Epithelial cell of proximal tubule (primary cell): ENCODE measurements around the gene CCDC134. TPM values are rescaled to one million over a fixed set of nuclear protein-coding genes. Genes with fewer than 3 reads are reported as not detected.

Experiments
- DNase-seq: peaks from one replicate; pipeline ENCODE4 v3.0.0-alpha.2; 2011; ENCODE audit warnings: low read depth
- H3K4me3 ChIP-seq: 2 replicates; pipeline ENCODE4 v1.5.1; 2011; ENCODE audit warnings: low read depth, mild to moderate bottlenecking, low read length
- CTCF ChIP-seq: conservative IDR thresholded peaks from 2 replicates; pipeline ENCODE4 v1.5.1; 2012; ENCODE audit warnings: low read depth, mild to moderate bottlenecking, low read length
- total RNA-seq: library from RNA; depleted of rRNA; stranded (reverse); fragments of >200 nt; gene quantifications from 2 replicates; pipeline ENCODE4 v1.2.3, GENCODE V29; 2015

The CCDC134 gene
- total RNA-seq, 1 donor from 2014 or later: 17.8 TPM

DNA sequence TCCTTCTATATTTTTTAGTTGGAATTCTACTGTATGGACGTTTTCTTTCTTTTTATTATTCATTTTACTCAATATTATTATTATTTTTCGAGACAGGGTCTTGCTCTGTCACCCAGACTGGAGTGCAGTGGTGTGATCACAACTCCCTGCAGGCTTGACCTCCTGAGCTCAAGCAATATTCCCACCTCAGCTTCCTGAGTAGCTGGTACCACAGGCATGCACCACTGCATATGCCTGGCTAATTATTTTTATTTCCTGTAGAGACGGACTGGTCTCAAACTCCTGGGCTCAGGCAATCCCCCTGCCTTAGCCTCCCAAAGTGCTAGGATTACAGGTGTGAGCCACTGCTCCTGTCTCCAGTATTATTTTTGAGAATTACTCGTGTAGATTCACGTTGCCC, 34.0 kb upstream of the CCDC134 start:
- H3K4me3 ChIP-seq: no peak overlapping the region
- DNase-seq: no peak
- TF ChIP-seq CTCF: no peak

- peak; percentile 75 for DNase-seq
- no peak overlapping the region for H3K4me3 ChIP-seq
- no peak for TF ChIP-seq CTCF
Observed at GRCh38 chr22:41768430-41768829, 32.0 kb upstream of the CCDC134 start.

DNA sequence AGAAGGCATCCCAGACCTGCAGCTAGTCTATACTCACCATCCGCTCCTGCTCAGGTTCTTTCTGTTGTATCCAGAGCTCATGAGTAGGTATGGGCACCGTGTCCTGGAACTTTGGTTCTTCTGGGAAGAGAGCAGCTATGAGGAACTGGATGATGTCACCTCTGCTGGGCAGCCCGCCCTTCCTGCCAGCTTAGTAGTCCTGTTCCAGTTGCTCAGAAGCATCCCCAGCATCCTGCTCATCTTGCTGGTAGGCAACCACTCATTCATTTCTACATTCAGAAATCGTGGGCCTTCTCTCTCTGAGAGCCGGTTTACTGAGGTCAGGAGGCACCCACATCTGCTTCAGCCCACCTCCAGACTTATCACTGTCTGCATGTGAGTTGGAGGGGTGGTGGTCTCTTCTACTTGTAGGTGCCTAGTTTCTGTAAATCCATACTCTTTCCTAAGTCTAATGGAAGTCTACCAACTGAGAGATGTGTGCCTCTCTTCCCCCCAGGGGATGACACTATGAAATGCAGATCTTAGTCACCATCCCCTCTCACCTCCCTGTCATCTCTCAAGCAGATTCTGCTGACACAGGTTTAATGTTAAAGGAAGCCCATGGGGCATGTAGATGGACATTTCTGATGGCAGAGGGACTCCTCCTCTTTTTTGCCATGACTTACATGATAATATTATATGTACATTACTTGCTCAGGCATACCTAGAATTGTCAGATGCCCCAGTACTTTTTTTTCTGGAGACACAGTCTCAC, 29.6 kb upstream of the CCDC134 start:
- no peak overlapping the region for H3K4me3 ChIP-seq
- no peak for DNase-seq
- no peak for TF ChIP-seq CTCF

GRCh38 chr22:41772198-41772597, 28.3 kb upstream of the CCDC134 start:
- H3K4me3 ChIP-seq: no peak overlapping the region
- TF ChIP-seq CTCF: no peak
- DNase-seq: no peak

- no peak overlapping the region for H3K4me3 ChIP-seq
- TF ChIP-seq CTCF: no peak
- no peak for DNase-seq
Observed at GRCh38 chr22:41772645-41773044, 27.8 kb upstream of the CCDC134 start.

DNA sequence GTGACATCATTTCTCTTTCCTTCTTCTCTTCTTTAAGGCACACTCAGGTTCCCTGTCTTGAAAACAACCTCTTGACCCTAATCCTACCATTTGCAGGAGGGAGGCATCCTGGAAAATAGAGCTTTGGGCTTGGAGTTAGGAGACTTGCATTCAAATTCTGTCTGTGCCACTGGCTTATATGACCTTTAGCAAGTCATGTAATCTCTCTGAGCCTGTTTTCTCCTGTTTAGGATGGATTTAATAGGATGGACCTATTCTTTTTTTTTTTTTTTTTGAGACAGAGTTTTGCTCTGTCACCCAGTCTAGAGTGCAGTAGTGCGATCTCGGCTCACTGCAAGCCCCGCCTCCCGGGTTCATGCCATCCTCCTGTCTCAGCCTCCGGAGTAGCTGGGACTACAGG, 25.1 kb upstream of the CCDC134 start:
- no peak for TF ChIP-seq CTCF
- DNase-seq: no peak
- H3K4me3 ChIP-seq: no peak overlapping the region

DNA sequence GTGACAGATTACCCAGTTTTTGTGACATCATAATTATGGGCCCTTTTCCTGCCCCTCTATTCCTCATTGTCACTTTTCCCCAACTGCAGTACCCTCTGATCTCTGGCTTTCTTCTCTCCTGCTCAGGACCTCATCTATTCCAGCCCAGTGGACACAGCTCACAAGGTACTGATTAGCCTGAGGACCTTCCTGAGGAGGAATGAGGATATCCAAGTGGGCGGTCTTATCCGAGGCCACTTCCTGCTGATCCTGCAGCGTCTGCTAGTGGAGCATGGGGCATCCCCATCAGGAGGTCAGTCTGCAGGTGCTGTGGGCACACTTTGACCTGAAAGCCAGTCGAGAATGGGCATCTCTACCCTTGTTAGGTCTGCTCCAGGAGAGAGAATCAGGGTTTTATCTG, 24.5 kb upstream of the CCDC134 start:
- no peak for DNase-seq
- peak; percentile 37 for TF ChIP-seq CTCF
- no peak overlapping the region for H3K4me3 ChIP-seq
